Dermis blood vessel endothelial cell (primary cell): ENCODE results near the gene PRUNE2. TPM values are rescaled to one million over a fixed set of nuclear protein-coding genes. Genes with fewer than 3 reads are reported as not detected.

Experiments used
- DNase-seq: peaks from one replicate; pipeline ENCODE4 v3.0.0; 2010
- total RNA-seq: library from RNA; depleted of rRNA; stranded (reverse); fragments of >200 nt; gene quantifications from 2 replicates; pipeline ENCODE4 v1.2.3, GENCODE V29; 2014

PRUNE2 gene
- total RNA-seq, 1 donor from 2014 or later: 7.8 TPM

DNA sequence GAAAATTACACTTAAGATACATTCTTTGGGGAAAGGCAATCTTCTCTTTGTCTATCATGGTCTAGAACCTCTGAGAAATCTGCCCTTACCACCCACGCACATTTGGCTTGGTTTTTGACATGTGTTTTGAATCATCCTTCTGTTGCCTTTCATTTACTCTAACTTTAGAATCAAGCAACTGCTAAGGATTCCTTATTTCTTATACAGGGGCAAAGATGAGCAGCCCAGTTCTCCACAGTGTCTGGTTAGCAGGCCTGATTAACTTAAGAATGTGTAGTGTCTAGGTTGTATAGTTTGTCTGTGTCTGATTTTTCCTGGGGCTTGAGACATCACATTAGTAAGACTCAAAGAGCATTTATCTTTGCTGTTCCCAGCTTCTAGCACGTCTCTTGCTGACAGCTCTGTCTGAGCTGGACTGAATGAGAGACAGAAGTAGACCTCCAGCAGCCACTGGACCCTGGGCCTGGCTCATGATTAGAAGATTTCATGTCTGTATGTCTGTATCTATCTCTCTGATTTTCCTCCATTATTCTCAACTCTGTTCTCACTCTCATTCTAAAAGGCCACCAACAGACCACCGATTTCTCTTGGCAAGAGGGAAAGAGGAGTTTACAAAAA, 173.5 kb downstream of the PRUNE2 start:
- DNase-seq: no peak

GRCh38 chr9:76730801-76731200, 175.1 kb downstream of the PRUNE2 start:
- DNase-seq: no peak

GRCh38 chr9:76729980-76730737, 175.8 kb downstream of the PRUNE2 start:
- DNase-seq: no peak

- DNase-seq: no peak
These were observed 176.8 kb downstream of the PRUNE2 start for GRCh38 chr9:76729116-76729515.

DNA sequence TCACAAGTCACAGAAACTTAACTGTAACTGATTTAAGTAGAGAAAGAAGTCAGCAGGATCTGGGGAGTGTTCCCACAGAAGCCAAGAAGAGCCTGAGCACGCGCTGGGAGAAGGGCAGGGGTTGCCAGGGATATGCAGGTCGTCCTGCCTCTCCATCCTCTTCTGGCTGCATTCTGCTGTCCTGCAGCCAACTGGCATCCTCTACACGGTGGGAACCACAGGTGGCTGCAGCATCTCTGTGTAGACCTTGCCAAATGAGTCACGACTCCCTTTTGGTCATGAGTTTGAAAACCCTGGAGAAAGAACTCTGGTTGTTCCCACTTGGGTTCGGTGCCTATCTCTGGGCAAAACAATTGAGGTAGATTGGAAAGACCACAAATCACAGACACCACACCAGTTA, 180.0 kb downstream of the PRUNE2 start:
- DNase-seq: no peak

DNA sequence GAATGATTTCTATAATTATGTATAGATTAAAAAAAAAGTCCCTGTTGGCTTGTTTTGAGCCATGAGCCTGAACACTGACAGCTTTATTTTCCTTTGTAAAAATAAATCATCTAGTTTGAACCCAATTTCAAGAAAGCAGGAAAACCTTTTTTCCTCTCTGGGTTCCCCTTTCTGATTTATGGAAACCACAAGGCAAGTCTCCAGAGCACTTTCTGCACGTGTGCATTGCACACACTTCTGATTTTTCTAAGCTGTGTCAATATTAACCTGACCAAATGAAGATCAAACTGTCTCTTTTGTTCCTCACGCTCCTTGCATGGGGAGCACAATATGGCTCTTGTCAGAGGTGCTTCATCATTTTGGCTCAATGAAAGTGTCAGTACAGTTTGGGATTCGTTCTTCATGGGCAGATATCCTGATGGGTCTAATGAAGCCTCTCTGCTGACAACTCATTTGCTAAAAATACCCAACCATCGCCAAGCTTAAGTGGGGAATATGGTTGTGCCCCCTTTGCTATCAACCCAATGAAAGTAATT, 180.8 kb downstream of the PRUNE2 start:
- DNase-seq: no peak

GRCh38 chr9:76720245-76720644, 185.7 kb downstream of the PRUNE2 start:
- no peak for DNase-seq

DNA sequence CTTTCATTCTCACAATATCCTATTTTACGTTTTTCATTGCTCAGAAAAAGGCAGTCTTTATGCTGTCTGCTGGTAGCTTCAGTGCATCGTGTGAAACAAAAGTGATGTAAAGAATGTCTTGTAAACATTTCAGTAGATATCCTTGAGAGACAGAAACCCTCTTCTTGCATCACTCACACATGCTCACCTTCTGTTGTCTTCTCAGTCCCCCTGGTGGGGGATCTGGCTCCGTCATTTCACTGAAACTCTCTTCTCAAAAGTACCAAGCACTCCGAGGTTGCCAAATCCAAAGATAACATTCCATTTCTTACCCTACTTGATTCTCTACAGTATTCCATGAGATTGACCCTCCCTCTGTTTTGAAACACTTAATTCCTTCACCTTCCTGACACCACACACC, 187.7 kb downstream of the PRUNE2 start:
- DNase-seq: no peak

DNA sequence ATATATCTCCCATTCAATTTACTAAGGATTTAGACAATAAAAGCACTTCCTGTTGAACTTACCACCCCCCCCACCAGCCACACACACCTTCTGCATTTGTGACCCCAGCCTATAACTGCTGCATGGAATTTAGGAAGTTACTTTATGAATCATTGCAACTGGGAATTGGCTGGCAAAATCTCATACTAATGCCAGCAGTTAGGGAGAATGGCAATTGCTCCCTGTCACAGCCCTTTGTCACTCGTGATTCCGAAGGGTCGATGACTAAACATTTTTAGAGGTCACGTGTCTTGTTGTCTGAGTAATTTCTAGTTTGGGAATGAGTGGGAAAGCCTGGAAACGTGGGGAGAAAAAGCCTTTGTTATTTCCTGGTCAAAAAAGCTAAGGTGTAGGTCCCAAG, 188.3 kb downstream of the PRUNE2 start:
- DNase-seq: peak; percentile 78

- DNase-seq: peak; percentile 14
These were observed 188.7 kb downstream of the PRUNE2 start for GRCh38 chr9:76717176-76717575.

- no peak for DNase-seq
These were observed 189.7 kb downstream of the PRUNE2 start for GRCh38 chr9:76716085-76716672.

DNA sequence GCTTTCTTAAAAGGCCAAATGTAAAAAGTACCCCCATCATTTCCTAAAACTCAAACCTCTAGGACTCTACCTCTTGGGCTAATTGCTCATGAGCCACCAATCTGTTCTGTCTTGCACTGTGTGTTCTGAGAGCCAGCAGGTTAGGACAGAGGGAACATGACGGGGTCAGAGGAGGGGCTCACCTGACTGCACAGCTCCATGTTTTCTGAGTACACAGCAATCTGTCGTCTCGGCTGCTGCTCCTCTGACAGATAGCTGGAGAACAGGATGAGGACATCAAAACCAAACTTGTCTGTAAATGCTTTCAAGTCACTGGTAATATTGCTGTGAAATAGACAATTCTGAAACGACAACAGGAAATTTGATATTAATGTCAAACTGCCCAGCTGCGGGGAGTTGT, 192.5 kb downstream of the PRUNE2 start:
- peak; percentile 26 for DNase-seq

DNA sequence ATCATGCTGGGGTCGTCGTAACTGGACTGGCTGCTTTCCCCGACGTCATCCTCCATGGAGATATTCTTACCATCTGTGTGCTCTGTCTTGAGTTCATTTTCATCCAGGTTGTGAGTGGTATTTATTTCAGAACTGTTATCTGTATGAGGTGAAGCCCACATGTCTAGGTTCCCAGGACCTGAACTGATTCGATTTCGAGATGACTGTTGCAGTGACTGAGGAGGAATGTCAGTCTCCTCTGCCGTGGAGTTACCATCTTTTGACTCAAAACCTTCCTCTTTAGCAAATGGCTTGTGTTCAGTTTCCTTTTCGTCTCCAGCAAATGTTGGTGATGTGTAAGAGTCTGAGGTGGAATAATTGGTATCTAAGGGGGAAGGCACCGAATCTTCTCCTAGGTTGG, 196.9 kb downstream of the PRUNE2 start:
- no peak for DNase-seq

GRCh38 chr9:76707510-76707909, 198.4 kb downstream of the PRUNE2 start:
- DNase-seq: no peak

DNA sequence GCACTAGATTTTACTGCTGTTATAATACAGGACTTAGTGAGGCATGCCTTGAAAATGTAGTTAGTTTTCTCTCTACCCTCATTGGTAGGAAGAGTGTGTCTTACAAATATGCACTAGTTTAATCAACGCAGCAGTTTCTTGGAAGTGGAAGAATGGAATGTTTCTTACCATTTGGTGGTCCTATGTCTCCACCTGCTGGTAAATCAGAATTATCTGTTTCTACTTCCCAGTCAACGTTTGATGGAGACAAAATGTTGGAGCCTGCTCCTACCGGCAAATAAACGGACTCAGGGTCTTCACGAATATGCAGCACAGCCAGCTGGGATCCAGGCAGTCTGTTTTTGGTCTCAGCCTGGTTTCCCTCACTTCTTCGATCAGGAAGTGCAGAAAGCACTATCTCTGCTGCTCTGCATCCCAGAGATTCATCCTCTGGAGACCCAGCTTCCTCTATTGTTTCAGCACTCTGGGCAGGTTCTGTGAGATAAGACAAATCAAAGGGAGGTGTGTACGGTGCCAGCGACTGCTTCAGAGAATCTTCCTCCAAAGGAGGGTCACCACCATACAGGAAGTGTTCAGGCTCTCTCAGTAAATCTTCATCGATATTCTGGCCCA, 201.2 kb downstream of the PRUNE2 start:
- DNase-seq: peak; percentile 95

DNA sequence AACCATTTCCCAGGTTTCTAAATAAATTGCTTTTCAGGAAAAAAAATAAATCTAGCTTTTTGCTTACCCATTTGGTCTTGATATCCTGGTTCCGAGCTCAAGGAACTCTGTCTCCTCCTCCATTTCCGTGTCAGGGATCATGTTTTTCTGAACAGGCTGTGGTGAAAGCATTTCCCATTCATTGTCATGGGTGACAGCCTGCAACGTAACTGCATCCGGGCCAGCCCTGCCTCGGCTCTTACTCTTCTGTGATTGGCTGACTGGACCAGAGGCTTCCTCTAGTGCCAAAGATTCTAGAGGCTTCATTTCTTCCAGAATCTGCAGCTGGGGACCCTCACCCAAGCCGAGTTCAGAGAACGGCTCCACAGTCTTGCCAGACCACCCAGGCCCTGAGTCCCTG, 202.6 kb downstream of the PRUNE2 start:
- DNase-seq: peak; percentile 84

DNA sequence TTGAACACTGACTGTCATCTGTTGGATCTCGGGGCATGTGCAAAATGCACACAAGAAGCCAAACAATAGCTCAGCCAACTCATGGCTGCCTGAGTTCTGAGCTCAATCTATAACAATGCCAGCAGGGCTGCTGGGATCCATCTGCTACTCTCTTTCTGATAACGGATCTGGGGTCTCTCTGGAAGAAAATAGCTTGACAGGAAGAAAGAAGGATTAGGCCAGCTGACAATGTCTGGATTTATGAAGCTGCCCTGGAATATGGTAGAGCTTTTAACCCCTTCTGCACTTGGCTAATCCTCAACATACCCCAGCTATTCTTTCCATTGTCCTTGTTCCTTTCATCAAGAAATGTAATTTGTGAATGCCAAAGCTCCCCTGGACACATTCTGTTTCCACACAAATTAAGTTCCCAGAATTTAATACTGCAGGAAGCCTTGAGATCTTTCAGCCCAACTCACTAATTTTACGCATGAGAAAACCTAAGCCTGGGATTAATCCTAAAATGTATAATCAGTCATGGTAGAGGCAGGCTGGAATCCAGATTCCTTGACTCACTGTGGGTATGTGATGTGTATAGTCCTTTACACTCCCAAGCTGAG, 204.4 kb downstream of the PRUNE2 start:
- DNase-seq: peak; percentile 43

GRCh38 chr9:76700916-76701315, 205.0 kb downstream of the PRUNE2 start:
- no peak for DNase-seq

- DNase-seq: peak; percentile 27
These were observed 205.9 kb downstream of the PRUNE2 start for GRCh38 chr9:76699971-76700370.

DNA sequence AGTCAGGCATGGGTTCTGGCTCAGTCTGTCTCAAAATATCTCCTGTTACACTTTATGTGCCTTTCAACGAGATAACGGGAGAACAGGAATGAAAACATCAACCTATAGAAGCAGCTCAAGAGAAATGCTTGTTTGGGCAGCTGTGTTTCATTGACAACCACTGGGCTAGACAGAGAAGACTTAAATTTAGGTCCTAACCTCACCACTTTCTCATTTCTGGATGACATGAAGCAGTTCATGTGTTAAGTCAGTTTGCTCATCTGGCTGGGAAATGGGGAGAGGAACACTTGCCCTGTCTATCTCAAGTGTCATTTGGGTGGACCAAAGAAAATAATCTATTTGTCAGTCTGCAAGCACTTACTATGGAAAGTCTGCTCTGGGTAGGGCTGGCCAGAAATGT, 208.4 kb downstream of the PRUNE2 start:
- no peak for DNase-seq

DNA sequence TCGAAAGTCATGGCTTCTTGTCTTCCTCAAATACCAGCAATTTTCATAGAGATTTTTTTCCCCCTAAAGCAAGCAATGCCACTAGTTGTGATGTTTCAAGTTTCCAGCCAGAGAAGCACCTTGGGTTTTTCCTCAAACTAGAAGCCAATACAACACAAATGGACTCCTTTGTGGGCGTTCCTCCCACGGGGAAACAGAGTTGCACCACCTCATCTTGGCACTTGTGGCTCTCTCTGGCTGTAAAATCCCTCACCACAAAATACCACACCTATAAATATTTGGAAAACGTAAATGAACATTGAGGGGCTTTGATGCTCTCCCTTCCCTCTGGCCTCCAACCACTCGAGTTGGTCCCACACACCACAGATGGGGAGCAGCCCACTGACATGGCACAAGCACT, 208.8 kb downstream of the PRUNE2 start:
- DNase-seq: no peak

DNA sequence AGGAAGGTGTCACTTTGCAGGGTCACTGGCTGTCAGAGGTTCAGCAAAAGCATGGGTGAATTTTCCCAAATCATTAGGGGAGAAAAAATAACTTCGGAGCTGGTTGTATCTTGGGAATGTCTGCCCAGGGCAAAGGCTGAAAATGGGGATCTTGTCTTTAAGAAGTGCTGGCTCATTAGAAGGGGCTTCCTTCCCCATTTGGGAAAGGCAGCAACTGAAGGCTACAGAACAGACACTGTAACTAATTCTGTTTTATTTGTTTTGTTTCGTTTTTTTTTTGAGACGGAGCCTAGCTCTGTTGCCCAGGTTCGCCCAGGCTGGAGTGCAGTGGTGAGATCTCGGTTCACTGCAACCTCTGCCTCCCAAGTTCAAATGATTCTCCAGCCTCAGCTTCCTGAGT, 212.0 kb downstream of the PRUNE2 start:
- no peak for DNase-seq
